Vagina (tissue), 2 donors: ENCODE results near the gene TBX21. TPM values are rescaled to one million over a fixed set of nuclear protein-coding genes. Genes with fewer than 3 reads are reported as not detected.

Experiments used
- DNase-seq, 2 donors: peaks; one replicate each; pipeline ENCODE4 v3.0.0-alpha.2; 2017; ENCODE audit errors: extremely low spot score in 2 of 2
- H3K27ac ChIP-seq: fragments of 200-600 bp; sonication (generic); one replicate; pipeline ENCODE4 v1.5.1; 2019
- H3K27me3 ChIP-seq: fragments of 200-600 bp; sonication (generic); one replicate; pipeline ENCODE4 v1.5.1; 2019
- H3K36me3 ChIP-seq, 2 donors: fragments of 200-600 bp; sonication (generic); one replicate each; pipeline ENCODE4 v1.5.1; 2017 to 2019
- H3K4me1 ChIP-seq: fragments of 200-600 bp; sonication (generic); one replicate; pipeline ENCODE4 v1.5.1; 2019
- H3K4me3 ChIP-seq, 2 donors: fragments of 200-600 bp; sonication (generic); 1 replicate in 1 of 2; 2 replicates in 1 of 2; pipeline ENCODE4 v1.5.1; 2016 to 2019
- H3K9me3 ChIP-seq: fragments of 200-600 bp; sonication (generic); one replicate; pipeline ENCODE4 v1.5.1; 2019
- POLR2A ChIP-seq, 2 donors: fragments of 450-650 bp; IDR thresholded peaks; one replicate each; pipeline ENCODE4 v1.6.1; 2017; ENCODE audit warnings: antibody characterized with exemption in 2 of 2, mild to moderate bottlenecking in 2 of 2, moderate library complexity in 2 of 2
- POLR2AphosphoS5 ChIP-seq, 2 donors: sonication (generic); formaldehyde crosslinking; IDR thresholded peaks; one replicate each; pipeline ENCODE4 v1.9.0; 2017; ENCODE audit warnings: antibody characterized with exemption in 2 of 2, mild to moderate bottlenecking in 2 of 2, low read depth in 1 of 2; ENCODE audit not compliant: insufficient read depth in 1 of 2
- intact Hi-C: fragments of 100-400 bp; cut with DNase I; formaldehyde crosslinking; loops from one replicate; pipeline ENCODE4 v1.15.1; 2023
- total RNA-seq: library from RNA; depleted of rRNA; stranded (reverse); fragments of >200 nt; gene quantifications from one replicate; pipeline ENCODE4 v1.2.3, GENCODE V29; 2016
- TF ChIP-seq, protein P1 (sequence below), 3 experiments: fragments of 450-650 bp in 2 of 3; fragments of 200-600 bp in 1 of 3; sonication (generic) in 1 of 3; IDR thresholded peaks; one replicate each; pipeline ENCODE4 v1.5.1; 2017 to 2019; ENCODE audit warnings: antibody characterized with exemption in 3 of 3, mild to moderate bottlenecking in 2 of 3, moderate library complexity in 2 of 3

The TBX21 gene
- total RNA-seq, 1 donor from 2014 or later, result 2.9 TPM

DNA sequence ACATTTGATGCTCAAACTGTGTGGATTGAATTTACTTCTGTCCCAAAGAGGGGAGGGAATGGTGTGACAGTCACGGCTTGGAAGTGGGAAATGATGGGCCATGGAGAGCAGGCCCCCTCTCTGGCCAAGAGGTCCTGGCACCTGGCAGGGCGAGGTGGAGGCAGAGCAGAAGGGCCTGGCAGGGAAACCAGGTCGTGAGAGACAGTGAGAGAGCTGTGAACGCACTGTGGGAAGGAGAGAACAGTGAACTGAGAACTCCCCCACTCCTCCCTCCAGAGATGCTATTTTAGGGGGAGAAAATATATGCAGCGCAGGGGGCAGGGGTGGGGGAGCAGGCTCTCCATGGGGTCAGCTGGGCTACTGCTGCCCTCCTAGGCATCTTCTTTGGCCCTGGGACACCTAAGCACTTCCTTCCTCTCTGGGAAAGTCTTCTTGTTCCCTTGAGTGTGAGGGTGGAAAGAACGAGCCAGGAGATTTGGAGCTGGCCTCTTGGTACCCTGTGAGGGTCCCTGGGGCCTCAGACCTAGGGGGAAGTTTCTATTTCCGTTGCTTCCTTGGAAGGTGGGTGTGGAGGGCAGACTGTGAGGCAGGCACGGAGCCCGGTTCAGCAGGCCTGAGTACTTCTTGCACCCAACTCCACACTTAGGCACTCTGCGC is 17.2 kb upstream of the TBX21 start:
- no peaks in the 10 kb centered on the region for H3K9me3 ChIP-seq
- H3K4me1 ChIP-seq, result peaks cover 3% of the 10 kb centered on the region
- H3K4me3 ChIP-seq, result no peak overlapping the region
- no peaks in the 10 kb centered on the region for H3K27me3 ChIP-seq
- H3K27ac ChIP-seq, result no peak overlapping the region
- peaks cover 0 to 7% of the 10 kb centered on the region in 2 donors for H3K36me3 ChIP-seq
- intact Hi-C loops, result no loop called here
- no peak for DNase-seq
- TF ChIP-seq POLR2A (IDR thresholded peaks at IDR 0.05) (no peak), POLR2AphosphoS5 (IDR thresholded peaks at IDR 0.05; ENCODE audit: insufficient read depth in 1 of 2, low read depth in 1 of 2) (no peak)
- TF ChIP-seq, protein P1, sequence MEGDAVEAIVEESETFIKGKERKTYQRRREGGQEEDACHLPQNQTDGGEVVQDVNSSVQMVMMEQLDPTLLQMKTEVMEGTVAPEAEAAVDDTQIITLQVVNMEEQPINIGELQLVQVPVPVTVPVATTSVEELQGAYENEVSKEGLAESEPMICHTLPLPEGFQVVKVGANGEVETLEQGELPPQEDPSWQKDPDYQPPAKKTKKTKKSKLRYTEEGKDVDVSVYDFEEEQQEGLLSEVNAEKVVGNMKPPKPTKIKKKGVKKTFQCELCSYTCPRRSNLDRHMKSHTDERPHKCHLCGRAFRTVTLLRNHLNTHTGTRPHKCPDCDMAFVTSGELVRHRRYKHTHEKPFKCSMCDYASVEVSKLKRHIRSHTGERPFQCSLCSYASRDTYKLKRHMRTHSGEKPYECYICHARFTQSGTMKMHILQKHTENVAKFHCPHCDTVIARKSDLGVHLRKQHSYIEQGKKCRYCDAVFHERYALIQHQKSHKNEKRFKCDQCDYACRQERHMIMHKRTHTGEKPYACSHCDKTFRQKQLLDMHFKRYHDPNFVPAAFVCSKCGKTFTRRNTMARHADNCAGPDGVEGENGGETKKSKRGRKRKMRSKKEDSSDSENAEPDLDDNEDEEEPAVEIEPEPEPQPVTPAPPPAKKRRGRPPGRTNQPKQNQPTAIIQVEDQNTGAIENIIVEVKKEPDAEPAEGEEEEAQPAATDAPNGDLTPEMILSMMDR (IDR thresholded peaks at IDR 0.05), result no peak

DNA sequence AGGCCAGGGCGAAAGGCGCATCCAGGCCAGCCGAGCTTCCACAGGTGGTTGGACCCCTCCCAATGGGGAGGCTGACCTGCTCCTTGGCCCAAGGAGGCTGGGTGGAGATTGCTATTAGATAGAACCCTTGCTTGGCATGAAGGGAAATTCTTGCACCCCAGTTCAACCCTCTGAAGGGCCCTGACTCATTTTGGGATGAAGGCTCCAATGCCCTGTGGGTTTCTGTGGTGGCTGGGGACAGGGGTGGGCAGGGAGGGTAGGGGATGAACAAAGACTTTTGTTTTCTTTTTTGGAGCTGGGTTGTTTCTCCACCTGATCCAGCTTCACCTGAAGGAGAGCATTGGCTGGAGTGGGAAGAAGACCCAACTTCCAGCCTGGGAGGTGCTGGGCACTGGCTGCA is 16.7 kb upstream of the TBX21 start:
- H3K9me3 ChIP-seq, result no peaks in the 10 kb centered on the region
- intact Hi-C loops, result no loop called here

DNA sequence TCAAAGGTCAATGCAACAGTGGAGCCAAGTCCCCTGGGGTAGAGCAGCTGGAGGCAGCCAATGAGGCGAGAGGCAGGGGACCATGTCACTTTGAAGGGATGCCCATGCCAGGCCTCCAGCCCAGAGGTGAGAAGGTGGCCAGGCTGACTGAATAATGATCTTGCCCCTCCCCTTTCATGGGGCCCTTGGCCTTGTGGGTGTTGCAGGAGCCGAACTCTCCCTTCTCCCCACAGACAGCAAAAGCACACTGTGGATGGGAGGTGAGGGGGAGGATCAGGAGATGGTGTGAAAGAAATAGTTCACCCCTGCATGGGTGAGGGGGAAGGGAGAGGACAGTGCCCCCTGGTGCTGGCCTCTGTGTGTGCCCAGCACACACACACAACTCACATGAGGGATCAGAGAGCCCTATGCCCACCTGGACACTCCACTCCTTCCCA is 15.8 kb upstream of the TBX21 start:
- Histone ChIP-seq H3K36me3 (no peaks in the 10 kb centered on the region), H3K4me1 (peaks cover 16% of the 10 kb centered on the region), H3K27ac (no peak overlapping the region), H3K9me3 (no peaks in the 10 kb centered on the region), H3K27me3 (no peaks in the 10 kb centered on the region), H3K4me3 (no peak overlapping the region)
- intact Hi-C loops, result no loop called here
- DNase-seq, result no peak
- no peak for TF ChIP-seq POLR2A (IDR thresholded peaks at IDR 0.05)

More for the DNA sequence above, 16.7 kb upstream of the TBX21 start:
- TF ChIP-seq POLR2AphosphoS5 (IDR thresholded peaks at IDR 0.05; ENCODE audit: insufficient read depth in 1 of 2, low read depth in 1 of 2), result no peak
- TF ChIP-seq POLR2A (IDR thresholded peaks at IDR 0.05), result no peak
- TF ChIP-seq, protein P1 (IDR thresholded peaks at IDR 0.05), result no peak
- Histone ChIP-seq H3K36me3 (peaks cover 0 to 3% of the 10 kb centered on the region in 2 donors), H3K27me3 (no peaks in the 10 kb centered on the region), H3K4me1 (peaks cover 8% of the 10 kb centered on the region), H3K27ac (no peak overlapping the region), H3K4me3 (no peak overlapping the region)
- no peak for DNase-seq

DNA sequence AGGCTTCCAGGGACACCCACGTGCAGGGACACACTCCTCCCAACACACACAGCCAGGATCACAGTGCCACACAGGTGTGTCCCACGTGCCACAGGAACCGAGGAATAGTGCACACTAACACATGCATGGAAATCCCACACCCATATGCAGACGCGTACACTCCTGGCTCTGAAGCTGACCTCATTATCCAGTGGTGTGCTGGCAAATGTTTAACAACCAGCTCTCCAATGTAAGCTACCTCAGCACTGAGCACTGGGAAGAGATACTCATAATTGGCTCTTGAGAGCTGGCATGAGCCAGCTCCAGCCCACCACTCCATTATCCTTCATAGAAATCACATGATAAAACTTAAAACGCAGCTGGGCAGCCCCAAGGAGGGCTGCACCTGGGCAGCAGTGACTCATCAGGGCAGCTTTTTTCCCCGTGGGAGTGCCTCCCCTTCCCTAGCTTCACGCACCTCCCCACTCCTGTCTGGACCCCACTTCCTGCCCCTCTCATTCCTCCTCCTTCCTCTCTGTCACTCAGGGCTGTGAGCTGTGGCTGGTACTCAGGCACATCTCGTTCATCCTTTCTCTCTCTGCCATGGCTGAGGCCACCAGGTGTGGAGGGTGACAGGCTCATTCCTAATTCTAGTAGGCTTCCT is 14.9 kb upstream of the TBX21 start:
- H3K27ac ChIP-seq, result no peak overlapping the region
- H3K4me3 ChIP-seq, result no peak overlapping the region
- DNase-seq, result no peak
- no peaks in the 10 kb centered on the region for H3K36me3 ChIP-seq
- no peaks in the 10 kb centered on the region for H3K27me3 ChIP-seq
- no peak for TF ChIP-seq POLR2A (IDR thresholded peaks at IDR 0.05)
- TF ChIP-seq POLR2AphosphoS5 (IDR thresholded peaks at IDR 0.05; ENCODE audit: insufficient read depth in 1 of 2, low read depth in 1 of 2), result no peak
- TF ChIP-seq, protein P1 (IDR thresholded peaks at IDR 0.05), result no peak
- intact Hi-C loops, result no loop called here
- H3K9me3 ChIP-seq, result no peaks in the 10 kb centered on the region
- peaks cover 16% of the 10 kb centered on the region for H3K4me1 ChIP-seq

DNA sequence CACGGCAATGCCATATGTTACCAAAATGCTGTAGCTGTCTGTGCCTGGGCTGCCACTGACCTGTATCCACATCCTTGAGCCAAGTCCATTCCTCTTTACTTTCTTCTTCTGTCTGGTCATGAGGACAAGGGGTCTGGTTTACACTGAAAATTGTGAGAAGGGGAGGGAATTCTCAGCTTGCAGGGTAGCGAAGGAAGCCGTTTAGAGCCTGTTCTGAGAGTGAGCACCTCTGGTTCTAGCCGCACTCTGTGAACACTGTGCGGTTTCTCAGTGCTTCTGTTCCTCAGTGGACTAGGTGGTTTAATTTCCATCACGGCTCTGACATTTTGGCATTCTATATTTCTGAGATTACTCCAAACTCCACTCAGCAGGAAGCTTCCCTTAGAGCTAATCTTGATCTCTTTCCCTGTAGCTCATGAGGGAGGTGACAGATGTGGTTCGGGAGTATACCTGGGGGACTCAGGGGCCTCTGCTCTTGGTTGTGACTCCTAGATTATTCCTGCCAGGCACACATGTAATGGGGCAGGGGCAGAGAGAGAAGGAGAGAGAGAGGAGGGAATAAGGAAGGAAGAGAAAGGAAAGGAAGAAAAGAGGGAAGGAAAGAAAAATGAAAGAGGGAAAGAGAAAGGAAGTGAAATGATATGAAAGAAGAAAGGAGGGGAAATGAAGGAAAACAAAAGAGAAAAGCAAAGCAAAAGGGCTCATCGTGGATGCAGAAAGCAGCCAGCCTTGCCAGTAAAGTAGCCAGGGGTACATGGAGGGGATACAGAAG is 14.2 kb upstream of the TBX21 start:
- DNase-seq, result no peak
- Histone ChIP-seq H3K4me1 (peaks cover 16% of the 10 kb centered on the region), H3K36me3 (no peaks in the 10 kb centered on the region), H3K9me3 (no peaks in the 10 kb centered on the region), H3K27me3 (no peaks in the 10 kb centered on the region), H3K27ac (no peak overlapping the region), H3K4me3 (no peak overlapping the region)
- no peak for TF ChIP-seq POLR2A (IDR thresholded peaks at IDR 0.05)
- intact Hi-C loops, result no loop called here
